ENCODE data around the gene NT5C2.

Gene NT5C2

DNA sequence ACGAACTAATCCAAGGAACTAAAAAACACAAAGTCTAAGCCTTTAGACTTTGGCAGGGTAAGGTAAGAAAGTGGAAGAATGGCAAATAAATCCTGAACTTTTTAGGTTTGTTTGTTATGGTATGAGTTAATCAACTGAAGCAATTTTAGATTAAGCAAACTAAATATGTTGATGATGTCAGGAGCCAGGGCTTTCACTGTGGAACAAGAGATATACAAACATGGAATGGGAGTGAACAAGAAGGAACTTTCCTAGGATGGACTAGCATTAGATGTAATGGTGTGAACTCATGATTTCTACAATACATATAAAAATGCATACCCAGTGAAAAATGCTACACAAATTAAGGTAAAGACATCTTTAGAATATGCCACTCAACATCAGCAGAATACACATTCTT is 35.8 kb downstream of the NT5C2 start:
- in situ Hi-C loops (cut with HindIII; ENCODE audit: low sequenced_read_pairs), result no loop called here
- TF ChIP-seq, protein P1, sequence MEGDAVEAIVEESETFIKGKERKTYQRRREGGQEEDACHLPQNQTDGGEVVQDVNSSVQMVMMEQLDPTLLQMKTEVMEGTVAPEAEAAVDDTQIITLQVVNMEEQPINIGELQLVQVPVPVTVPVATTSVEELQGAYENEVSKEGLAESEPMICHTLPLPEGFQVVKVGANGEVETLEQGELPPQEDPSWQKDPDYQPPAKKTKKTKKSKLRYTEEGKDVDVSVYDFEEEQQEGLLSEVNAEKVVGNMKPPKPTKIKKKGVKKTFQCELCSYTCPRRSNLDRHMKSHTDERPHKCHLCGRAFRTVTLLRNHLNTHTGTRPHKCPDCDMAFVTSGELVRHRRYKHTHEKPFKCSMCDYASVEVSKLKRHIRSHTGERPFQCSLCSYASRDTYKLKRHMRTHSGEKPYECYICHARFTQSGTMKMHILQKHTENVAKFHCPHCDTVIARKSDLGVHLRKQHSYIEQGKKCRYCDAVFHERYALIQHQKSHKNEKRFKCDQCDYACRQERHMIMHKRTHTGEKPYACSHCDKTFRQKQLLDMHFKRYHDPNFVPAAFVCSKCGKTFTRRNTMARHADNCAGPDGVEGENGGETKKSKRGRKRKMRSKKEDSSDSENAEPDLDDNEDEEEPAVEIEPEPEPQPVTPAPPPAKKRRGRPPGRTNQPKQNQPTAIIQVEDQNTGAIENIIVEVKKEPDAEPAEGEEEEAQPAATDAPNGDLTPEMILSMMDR (IDR thresholded peaks at IDR 0.05; ENCODE audit: low read depth, low read length, missing control alignments), result no peak
- no peak overlapping the region for H3K4me3 ChIP-seq (ENCODE audit: low read depth, low read length)
- DNase-seq (ENCODE audit: low read depth), result no peak

DNA sequence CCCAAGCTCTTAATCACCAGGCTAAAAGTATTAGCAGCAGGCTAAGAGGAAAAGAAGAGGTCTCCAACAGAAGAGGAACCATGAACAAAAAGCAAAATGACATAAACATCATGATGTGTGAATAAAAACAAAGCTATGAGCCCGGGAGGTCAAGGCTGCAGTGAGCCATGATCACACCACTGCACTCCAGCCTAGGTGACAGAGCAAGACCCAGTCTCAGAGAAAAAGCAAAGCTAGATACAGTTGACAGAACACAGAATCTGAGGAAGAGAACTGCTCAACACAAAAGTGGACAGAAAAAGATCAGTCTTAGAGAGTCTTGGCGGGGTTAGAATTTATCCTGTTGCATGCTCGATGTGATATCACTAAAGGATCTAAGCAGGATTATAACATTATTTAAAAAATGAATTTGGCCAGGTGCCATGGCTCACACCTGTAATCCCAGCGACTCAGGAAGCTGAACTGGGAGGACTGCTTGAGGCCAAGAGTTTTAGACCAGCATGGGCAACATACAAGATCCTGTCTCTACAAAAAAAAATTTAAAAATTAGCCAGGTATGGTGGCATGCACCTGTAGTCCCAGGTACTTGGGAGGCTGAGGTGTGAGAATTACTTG is 37.5 kb downstream of the NT5C2 start:
- in situ Hi-C loops (cut with HindIII; ENCODE audit: low sequenced_read_pairs), result no loop called here
- H3K4me3 ChIP-seq (ENCODE audit: low read depth, low read length), result no peak overlapping the region
- TF ChIP-seq, protein P1 (IDR thresholded peaks at IDR 0.05; ENCODE audit: low read depth, low read length, missing control alignments), result no peak
- DNase-seq (ENCODE audit: low read depth), result no peak

DNA sequence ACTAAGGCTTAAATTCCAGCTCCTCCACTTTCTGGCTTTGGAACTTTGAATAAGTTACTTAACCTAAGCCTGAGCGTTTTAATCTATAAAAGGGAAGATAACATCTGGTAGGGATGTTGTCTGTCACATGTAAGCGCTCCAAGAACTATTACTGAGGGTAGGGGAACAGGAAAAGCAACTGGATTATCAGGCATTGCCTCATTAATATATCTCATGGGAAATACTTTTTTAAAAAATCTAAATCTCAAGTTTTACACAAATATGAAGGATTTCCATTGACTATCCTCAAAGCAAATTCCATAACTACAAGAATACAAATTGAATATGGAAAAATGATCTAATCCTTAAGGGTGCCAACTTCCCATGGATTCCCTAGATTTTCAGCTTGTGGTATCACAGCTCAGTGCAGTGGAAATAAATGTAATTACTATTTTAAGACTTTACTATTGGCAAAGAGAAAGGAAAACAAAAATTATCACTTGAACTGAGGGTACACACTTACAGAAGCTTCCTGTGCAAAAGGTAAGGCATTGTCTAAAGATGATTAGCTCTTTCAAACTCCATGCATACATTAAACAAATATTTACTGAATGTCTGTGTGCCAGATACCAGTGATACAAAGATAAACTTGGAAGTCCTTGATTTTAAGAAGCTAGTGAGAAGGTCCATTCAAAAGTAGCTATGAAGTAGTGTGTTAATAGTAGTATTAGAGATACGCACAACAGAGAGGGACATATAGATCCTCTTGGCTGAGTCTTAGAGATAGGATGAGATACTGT is 38.4 kb downstream of the NT5C2 start:
- peak; percentile 34 for DNase-seq (ENCODE audit: low read depth)
- in situ Hi-C loops (cut with HindIII; ENCODE audit: low sequenced_read_pairs), result no loop called here
- TF ChIP-seq, protein P1 (IDR thresholded peaks at IDR 0.05; ENCODE audit: low read depth, low read length, missing control alignments), result no peak
- H3K4me3 ChIP-seq (ENCODE audit: low read depth, low read length), result no peak overlapping the region

DNA sequence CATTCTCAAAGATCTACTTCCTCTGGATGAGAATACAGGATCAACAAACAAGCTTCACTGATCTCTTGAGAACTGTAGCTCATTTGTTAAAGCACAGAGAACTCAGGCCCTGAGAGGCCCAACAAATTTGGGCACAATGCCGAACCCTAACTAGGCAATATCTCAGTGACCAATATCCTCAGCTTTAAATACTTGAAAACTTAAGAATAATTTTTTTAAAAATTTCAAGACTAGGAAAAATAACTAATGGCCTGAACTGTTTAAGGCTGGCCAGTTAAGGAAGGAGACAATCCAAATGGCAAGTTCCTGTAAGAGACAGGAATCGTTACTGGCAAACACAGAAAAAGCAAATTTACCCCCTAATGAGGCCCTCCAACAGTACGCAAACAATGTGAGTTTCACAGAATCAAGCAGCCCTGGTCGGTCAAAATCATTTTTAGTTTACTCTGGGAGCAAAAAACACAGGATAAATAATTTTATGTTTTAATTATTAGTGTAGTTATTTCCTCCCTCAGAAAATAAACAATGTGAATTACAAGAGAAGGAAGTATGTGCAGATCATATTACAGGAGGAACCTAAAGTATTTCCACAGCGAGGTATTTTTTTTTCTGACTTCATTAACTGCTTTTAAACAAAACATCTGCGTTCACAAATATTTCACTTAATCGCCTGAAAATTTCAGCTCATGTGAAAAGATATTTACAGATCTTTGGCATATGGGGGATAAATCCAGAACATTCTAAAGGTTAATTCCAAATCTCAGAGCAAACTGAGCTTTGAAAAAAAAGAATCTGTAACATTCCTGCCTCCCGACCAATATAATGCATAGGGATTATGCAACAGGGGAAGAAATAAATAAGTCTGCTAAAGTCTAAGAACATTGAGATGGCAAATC is 39.5 kb downstream of the NT5C2 start:
- no peak overlapping the region for H3K4me3 ChIP-seq (ENCODE audit: low read depth, low read length)
- TF ChIP-seq, protein P1 (IDR thresholded peaks at IDR 0.05; ENCODE audit: low read depth, low read length, missing control alignments), result no peak
- peak; percentile 36 for DNase-seq (ENCODE audit: low read depth)
- in situ Hi-C loops (cut with HindIII; ENCODE audit: low sequenced_read_pairs), result no loop called here

DNA sequence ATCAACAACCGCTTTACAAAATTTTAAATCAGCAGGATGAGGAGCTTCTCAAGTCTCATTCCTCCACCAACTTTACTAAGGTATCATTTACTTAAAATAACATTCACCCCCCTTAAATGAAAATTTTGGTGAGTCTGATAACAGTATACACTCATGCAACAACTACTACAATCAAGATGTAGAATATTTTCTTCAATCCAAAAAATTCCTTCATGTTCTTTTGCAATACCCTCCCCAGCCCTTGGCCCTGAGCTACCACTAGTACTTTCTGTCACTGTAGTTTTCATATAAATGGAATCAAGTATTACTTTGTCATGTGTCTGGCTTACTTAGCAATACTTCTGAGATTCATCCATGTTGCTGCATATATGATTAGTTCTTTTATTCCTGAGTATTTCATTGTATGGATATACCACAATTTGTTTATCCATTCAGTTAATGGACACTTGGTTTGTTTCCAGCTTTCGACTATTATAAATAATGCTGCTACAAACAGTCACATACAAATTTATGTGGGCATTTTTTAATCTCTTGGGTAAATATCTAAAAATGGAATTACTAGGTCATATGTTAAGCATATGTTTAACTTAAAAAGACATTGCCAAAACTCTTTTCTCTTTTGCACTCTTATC is 43.0 kb downstream of the NT5C2 start:
- TF ChIP-seq, protein P1 (IDR thresholded peaks at IDR 0.05; ENCODE audit: low read depth, low read length, missing control alignments), result no peak
- in situ Hi-C loops (cut with HindIII; ENCODE audit: low sequenced_read_pairs), result loop anchor here (5.0 kb wide), 1 partner anchor 42 kb away; the partner anchor contains the start of gene NT5C2
- H3K4me3 ChIP-seq (ENCODE audit: low read depth, low read length), result no peak overlapping the region
- no peak for DNase-seq (ENCODE audit: low read depth)

DNA sequence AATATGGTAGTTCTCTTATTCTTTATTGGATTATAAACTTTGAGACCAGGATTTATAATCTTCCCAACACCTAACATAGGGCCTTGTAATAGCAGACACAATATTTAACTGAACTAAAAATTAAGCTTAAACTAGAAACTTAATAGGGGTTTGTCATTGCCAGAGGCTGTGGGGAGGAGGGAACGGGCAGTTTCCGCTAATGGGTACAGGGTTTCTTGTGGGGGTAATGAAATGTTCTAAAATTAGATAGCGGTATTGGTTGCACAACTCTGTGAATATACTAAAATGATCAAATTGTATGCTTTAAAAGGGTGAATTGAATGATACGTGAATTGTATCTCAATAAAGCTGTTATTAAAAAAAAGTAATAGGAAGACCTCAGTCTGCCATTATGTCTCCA is 45.4 kb downstream of the NT5C2 start:
- no peak overlapping the region for H3K4me3 ChIP-seq (ENCODE audit: low read depth, low read length)
- in situ Hi-C loops (cut with HindIII; ENCODE audit: low sequenced_read_pairs), result loop anchor here (5.0 kb wide), 1 partner anchor 45 kb away; the partner anchor contains the start of gene NT5C2
- no peak for DNase-seq (ENCODE audit: low read depth)
- TF ChIP-seq, protein P1 (IDR thresholded peaks at IDR 0.05; ENCODE audit: low read depth, low read length, missing control alignments), result no peak
